Stimulated activated CD8-positive, alpha-beta memory T cell treated with anti-CD3 and anti-CD28 coated beads, Interleukin-15, amount 100 ng/mL, for 1 hour (primary cell): ENCODE data around the gene CFAP410.
"Not testable (repeated sequence)": the region's sequence is repeated elsewhere in the genome, so short reads cannot be mapped to it uniquely, and the experiment has no call there.

Source experiments
- DNase-seq: peaks from one replicate; pipeline ENCODE4 v3.0.0-alpha.2; 2020; ENCODE audit warnings: low read depth

CFAP410 gene

GRCh38 chr21:44285138-44285992 is 53.8 kb downstream of the CFAP410 start, which contains the start of gene AIRE:
AIRE (plus strand) TSS chr21:44285876; CDS start chr21:44286007, 131 bp downstream.
- DNase-seq = no peak

DNA sequence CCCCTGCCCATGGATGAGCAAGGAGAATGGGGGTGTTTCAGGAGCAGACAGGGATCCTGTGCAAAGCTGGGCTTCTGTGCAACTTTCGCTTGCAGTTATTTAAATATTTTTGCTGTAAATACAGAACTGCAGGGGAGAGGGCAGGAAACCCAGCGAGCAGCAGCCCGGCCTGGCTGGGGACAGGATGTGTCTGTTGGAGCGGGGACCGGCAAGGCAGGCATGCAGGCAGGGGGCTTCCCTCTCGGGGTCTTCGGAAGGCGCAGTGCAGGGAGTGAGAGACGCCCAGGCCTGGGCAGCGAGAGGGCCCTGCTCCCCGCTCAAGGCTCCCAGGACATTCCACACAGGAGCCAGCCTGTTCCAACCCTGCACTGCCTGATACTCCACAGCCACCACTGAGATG is 55.2 kb downstream of the CFAP410 start:
- no peak for DNase-seq

DNA sequence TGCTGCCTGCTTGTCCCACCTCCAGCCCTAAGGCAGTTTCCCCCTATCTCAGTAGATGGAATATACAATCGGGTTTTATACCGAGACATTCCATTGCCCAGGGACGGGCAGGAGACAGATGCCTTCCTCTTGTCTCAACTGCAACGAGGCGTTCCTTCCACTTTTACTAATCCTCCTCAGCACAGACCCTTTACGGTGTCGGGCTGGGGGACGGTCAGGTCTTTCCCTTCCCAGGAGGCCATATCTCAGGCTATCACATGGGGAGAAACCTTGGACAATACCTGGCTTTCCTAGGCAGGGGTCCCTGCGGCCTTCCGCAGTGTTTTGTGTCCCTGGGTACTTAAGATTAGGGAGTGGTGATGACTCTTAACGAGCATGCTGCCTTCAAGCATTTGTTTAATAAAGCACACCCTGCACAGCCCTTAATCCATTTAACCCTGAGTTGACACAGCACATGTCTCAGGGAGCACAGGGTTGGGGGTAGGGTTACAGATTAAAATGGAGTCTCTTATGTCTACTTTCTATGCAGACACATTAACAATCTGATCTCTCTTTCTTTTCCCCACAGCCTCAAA is 55.9 kb downstream of the CFAP410 start:
- not testable (repeated sequence) for DNase-seq

- no peak for DNase-seq
Observed at GRCh38 chr21:44282370-44282769, 56.8 kb downstream of the CFAP410 start.

DNA sequence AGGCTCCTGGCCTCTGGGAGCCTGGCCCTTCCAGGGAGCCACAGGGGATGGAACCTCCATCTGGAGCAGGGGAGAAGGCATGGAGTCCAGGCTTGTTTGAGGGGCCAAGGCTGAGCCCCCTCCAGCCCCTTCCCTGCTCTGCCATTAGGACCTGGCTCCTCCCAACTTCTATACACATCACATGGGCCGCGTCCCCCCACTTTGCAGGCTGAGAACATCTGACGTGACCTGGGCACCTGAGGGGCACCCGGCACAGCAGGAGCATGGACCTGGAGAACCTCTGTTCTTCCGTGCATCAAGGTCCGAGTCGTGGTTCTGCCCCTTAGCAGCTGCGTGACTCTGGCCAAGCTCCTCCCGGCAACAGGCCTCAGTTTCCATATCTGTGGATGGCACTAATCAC is 57.4 kb downstream of the CFAP410 start:
- no peak for DNase-seq

GRCh38 chr21:44279354-44280260 is 59.6 kb downstream of the CFAP410 start:
- DNase-seq = no peak
